Eye (tissue), 1 donor: ENCODE data around the gene COLQ.
A peak's percentile ranks its signal among the peaks of the same experiment; 100 is the strongest.
"Not testable (repeated sequence)": the region's sequence is repeated elsewhere in the genome, so short reads cannot be mapped to it uniquely, and the experiment has no call there.

Experiments used
- DNase-seq: peaks from one replicate; pipeline ENCODE4 v3.0.0-alpha.2; 2015

COLQ gene

GRCh38 chr3:15488002-15488401, 33.5 kb downstream of the COLQ start:
- DNase-seq = no peak

DNA sequence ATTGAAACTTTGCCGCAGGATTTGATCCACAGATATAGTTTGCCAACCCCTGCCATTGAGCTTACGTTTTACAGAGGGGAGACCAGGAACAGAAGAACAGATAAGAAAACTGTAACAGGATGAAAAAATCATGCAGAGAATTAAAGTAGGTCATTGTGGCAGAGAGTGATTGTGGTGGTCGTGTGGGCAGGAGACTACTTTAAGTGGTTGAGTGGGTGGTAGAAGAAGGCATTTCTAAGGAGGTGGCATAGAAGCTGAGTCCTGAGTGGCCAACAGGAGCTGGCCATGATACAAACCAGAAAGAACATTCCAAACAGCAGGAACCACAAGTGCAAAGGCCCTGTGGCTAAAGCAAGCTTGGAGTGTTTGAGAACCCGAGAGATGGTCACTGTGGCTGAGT, 34.5 kb downstream of the COLQ start:
- DNase-seq = no peak

DNA sequence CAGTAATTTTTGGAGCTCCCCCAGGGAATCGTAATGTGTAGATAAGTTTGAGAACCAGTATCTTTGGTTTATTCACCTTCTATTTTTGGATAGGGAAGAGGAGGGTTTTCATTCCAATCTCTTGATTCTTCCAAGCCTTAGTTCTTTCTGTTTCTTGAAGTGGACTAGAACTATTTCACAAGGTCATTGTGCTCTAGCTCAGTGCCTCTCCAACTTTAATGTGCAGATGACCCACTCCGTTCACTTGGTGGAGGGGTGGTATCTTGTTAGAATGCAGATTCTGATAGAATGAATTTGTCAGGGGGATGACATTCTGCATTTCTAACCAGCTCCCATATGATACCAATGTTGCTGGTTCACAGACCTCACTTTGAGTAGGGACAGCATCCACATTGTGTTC, 35.5 kb downstream of the COLQ start:
- DNase-seq = no peak

- not testable (repeated sequence) for DNase-seq
Observed at GRCh38 chr3:15484551-15484950, 37.0 kb downstream of the COLQ start.

DNA sequence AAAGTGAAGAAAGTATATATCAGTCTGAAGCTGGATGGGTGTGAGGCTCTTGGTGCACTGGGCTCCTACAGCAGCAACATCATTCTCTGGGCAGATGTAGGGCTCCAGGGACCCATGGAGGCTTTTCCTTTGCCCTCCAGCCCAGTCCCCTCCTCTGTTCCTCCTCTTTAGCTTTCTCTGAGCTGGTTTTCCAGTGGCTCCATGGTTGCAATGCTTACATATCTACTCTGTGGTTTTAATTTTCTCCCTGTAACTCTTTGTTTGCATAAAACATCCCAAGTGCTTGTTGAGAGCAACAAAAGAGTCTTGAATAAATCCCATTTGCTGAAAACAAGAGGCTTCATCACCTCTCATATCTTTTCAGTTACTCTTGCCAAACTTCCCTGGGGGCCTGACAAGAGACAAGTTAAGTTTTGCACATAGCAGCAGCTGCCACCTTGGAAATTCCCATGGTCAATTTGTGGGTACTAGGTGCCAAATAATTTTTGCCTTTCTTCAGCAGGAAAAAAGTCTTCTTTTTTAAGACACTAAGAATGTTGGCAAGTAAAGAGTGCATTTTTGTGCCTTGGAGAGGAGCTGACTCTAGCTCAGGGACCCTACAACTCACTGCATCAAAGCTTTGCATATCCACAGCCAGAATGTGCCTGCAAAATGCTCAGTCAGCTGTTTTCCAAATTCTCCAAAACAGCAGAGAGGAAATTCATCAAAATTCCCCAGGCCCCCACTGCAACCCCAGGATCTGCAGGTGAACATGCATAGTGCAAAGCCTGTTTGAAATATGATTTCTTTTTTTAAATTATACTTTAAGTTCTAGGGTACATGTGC, 41.9 kb downstream of the COLQ start:
- no peak for DNase-seq

- DNase-seq = no peak
Observed at GRCh38 chr3:15478640-15478979, 42.9 kb downstream of the COLQ start.

DNA sequence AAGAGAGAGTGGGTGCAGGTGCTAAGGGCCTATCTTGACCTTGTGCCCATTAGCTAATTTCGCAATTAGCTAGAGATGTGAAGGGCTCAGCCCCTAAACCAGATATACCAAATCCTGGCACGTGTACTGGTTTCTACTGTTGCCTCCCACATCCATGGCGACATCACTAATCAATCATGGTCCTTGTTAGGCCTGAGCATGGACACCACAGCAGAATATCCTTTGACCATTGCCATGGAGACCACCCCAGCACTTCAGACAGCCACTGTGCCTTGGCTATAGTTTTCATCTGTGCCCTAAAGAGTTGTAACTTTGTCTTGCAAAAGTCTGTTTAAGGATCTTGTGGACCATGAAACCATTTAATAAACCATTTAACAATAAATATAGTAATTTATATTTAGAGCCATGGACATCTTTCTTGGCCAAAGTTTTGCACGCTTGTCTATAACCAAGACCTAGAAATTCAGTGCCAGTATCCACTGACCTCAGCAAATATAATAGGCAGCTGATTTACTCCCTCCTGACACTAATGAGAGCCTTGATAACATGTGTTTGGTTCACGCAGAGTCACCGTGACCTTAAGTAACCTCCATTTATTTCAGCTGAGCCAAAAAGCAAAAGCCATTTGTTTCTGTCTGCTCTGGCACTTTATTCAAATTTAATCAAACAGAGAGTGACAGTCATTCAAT, 43.4 kb downstream of the COLQ start:
- DNase-seq = peak; percentile 68

GRCh38 chr3:15476378-15476777, 45.1 kb downstream of the COLQ start:
- no peak for DNase-seq

DNA sequence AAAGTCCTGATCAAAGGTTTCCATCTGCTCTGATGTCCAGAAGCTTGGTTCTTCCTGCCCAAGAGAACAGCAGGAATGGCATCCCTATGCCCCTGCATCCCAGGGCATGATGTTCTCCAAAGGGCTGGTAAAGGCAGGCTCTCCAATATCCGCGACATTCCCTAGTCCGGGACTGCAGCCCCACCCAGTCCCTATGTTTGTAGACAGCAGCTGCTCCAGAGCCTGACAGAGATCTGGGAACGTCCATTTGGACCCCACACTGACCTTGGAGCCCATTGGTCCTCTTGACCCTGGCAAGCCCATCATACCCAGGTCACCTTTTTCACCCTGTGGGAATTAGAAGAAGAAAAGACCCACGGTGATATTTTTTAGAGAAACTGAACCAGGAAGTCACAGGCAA, 46.3 kb downstream of the COLQ start:
- no peak for DNase-seq

DNA sequence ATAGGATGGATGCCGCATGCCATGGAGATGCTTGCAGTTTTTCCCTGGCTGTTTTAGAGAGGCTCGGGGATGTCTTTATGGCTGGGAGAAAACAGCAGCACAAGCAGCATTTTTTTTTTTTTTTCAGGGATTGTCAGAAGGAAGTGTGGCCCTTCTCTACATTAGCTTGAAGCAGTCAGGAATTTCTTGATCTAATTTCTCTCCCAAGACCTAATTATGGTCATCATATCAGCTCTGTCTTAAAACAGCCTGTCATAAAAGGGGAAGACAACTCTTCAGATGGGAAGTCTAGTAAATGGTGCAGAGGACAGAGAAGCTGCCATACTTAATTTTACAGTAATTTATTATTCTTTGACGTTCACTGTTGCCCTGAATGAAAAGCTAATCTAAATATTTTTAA, 49.6 kb downstream of the COLQ start:
- DNase-seq = no peak

GRCh38 chr3:15470849-15471248, 50.7 kb downstream of the COLQ start:
- no peak for DNase-seq

DNA sequence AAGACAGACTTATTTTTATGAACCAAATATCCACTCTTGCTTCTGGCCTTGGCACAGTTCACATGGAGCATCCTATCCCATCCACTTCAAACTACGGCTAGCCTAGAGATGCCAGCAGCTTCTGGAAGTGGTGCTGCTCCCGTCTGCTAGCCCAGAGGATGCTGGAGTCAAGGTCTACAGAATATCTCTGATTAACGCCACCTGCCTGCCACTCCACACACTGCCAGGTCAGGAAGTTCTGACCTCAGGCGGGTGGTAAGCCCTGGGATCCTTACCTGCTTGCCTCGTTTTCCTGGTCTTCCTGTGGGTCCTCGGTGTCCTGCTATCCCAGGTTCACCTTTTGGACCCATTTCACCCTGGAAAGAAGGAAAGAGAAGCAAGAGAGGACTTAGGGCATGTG, 51.2 kb downstream of the COLQ start:
- no peak for DNase-seq

- peak; percentile 33 for DNase-seq
Observed at GRCh38 chr3:15467227-15468181, 54.0 kb downstream of the COLQ start.

DNA sequence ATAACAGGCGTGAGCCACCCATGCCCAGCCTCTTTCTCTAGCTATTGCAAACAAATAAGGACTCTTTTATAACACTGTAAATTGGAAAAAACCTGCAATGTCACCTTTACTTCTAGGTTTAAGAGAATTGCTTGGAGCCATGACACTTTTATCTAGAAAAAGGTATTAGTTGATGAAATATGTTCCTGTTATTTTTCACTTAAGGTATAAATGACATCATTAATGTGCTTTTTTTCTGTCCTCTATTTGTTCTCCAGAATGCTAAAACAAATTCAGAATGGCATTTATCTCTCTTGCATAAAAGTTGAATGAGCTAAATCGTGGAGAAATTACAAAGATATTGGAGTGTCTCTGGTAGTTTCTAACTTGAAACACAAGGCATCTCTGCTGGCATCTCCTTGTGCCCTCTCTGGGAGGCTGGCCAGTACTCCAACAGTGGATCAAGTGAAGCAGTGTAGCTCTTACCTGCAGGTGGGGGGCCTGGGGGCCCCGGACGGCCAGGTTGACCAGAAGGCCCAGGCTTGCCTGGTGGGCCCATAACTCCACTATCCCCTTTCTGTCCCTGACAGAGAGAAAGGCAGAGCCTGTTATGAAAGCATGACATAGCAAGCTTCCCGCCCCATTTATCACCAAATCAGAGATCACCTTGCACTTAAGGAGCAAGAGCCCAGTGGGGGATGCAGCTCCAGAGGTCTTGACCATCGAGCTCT, 55.5 kb downstream of the COLQ start:
- DNase-seq = no peak

GRCh38 chr3:15462451-15462850, 59.1 kb downstream of the COLQ start:
- no peak for DNase-seq

DNA sequence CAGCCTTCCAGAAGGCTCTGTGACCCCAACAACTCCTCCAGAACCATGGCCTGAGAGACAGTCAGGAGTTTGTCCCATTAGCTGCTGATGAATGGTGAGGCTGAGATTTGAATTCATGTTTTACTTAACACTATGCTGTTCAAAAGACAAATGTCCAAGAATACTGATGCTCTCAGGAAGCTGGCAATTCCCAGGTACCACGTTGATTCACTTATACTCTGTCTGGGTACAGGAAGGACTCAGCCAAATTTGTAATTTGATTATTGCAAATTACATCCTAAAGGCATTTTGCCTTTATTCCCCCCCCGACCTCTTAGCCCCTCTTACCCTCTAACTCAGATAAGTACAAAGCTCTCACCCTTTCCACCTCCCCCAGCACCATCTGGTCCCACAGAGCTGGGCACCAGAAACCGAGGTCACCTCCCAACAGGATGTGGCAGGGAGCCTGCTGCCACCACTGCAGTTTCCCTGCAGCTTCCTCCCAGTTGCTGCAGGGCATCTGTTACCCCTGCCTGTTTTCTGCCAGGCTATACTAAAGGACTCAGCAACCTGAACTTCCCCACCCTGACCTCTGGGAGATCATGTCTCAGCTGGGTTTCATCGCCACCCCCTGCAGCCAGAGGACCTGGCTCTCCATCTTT, 60.5 kb downstream of the COLQ start:
- no peak for DNase-seq

GRCh38 chr3:15458212-15458780, 63.2 kb downstream of the COLQ start:
- DNase-seq = no peak

- DNase-seq = not testable (repeated sequence)
Observed at GRCh38 chr3:15456915-15457314, 64.6 kb downstream of the COLQ start.

GRCh38 chr3:15456321-15456720, 65.2 kb downstream of the COLQ start:
- no peak for DNase-seq

DNA sequence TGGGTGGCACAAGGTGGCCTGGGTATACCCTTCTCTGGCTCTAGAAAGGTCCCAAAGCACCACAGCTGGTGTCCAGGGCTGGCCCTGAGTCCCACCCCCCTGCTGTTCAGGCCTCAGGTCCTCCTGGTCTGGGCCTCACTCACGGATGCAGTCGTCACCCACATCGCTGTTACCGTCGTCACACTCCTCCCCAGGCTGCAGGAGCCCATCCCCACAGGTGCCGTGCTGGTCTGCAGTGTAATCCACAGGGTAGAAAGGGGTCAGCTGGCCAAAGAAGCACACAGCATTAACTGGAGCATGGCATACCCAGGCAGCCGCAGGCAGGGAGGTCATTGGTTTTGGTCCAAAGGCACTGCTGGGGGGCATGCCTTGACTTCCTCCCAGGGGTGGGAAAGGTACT, 65.8 kb downstream of the COLQ start:
- DNase-seq = no peak

- no peak for DNase-seq
Observed at GRCh38 chr3:15454965-15455364, 66.5 kb downstream of the COLQ start.
